Prostate gland (tissue), 2 donors: ENCODE results near the gene IL1RAPL2. TPM values are rescaled to one million over a fixed set of nuclear protein-coding genes. Genes with fewer than 3 reads are reported as not detected.

Experiments used
- DNase-seq: peaks from one replicate; pipeline ENCODE4 v3.0.0-alpha.2; 2019; ENCODE audit warnings: low spot score
- H3K27ac ChIP-seq, 2 donors: fragments of 200-600 bp; sonication (generic); 2 replicates each; pipeline ENCODE4 v1.5.1; 2017 to 2019
- H3K27me3 ChIP-seq: fragments of 200-600 bp; sonication (generic); replicated peaks from 2 replicates; pipeline ENCODE4 v1.5.1; 2019; ENCODE audit not compliant: insufficient read depth
- H3K36me3 ChIP-seq, 2 donors: fragments of 200-600 bp; sonication (generic); 1 replicate in 1 of 2; 2 replicates in 1 of 2; pipeline versions ENCODE4 v1.5.1 to v1.8.1; 2017 to 2019
- H3K4me1 ChIP-seq: fragments of 200-600 bp; sonication (generic); replicated peaks from 2 replicates; pipeline ENCODE4 v1.5.1; 2019
- H3K4me3 ChIP-seq, 2 donors: fragments of 200-600 bp; sonication (generic); 2 replicates each; pipeline ENCODE4 v1.5.1; 2017 to 2019
- H3K9me3 ChIP-seq: fragments of 200-600 bp; sonication (generic); 2 replicates; pipeline ENCODE4 v1.5.1; 2017
- CTCF ChIP-seq, 4 experiments: fragments of 200-600 bp in 2 of 4; fragments of 450-650 bp in 2 of 4; sonication (generic) in 2 of 4; IDR thresholded peaks; 1 replicate in 3 of 4; 2 replicates in 1 of 4; pipeline ENCODE4 v1.5.1; 2016 to 2019; ENCODE audit warnings: antibody characterized with exemption in 4 of 4, mild to moderate bottlenecking in 2 of 4, moderate library complexity in 2 of 4
- POLR2A ChIP-seq: fragments of 450-650 bp; IDR thresholded peaks from one replicate; pipeline ENCODE4 v1.6.1; 2016; ENCODE audit warnings: antibody characterized with exemption, mild to moderate bottlenecking
- POLR2AphosphoS5 ChIP-seq: sonication (generic); formaldehyde crosslinking; IDR thresholded peaks from one replicate; pipeline ENCODE4 v1.6.1; 2017; ENCODE audit warnings: antibody characterized with exemption
- WGBS: methylation state at CpG from one replicate; pipeline ENCODE4 v1.1.5; 2018; 5-methylcytosine and 5-hydroxymethylcytosine counted together
- intact Hi-C: fragments of 100-400 bp; cut with DNase I; formaldehyde crosslinking; loops from one replicate; pipeline ENCODE4 v1.14.2; 2022
- total RNA-seq, 2 donors: library from RNA; depleted of rRNA; stranded (reverse); fragments of >200 nt; gene quantifications; one replicate each; pipeline ENCODE4 v1.1.0, GENCODE V29; 2016

IL1RAPL2 gene
- total RNA-seq, 2 donors from 2014 or later = 0.51 TPM; not detected in 1

- Histone ChIP-seq H3K27me3 (no peaks in the 10 kb centered on the region), H3K27ac (no peak overlapping the region), H3K9me3 (no peaks in the 10 kb centered on the region), H3K36me3 (no peaks in the 10 kb centered on the region), H3K4me3 (no peak overlapping the region), H3K4me1 (no peaks in the 10 kb centered on the region)
- WGBS = 62% methylated on average over 3 of the region's 9 CpGs
- TF ChIP-seq POLR2AphosphoS5 = no peak
- TF ChIP-seq CTCF (IDR thresholded peaks at IDR 0.05) = no peak
- TF ChIP-seq POLR2A = no peak
- DNase-seq = no peak
- intact Hi-C loops = loop anchor here (10.0 kb wide), 1 partner anchor 357 kb away; the partner anchor contains the start of gene IL1RAPL2
These were observed 355.7 kb downstream of the IL1RAPL2 start for GRCh38 chrX:104921584-104922205.

- no peak for TF ChIP-seq POLR2AphosphoS5
- peak; percentile 69 to 84 (median 78) for TF ChIP-seq CTCF (IDR thresholded peaks at IDR 0.05)
- TF ChIP-seq POLR2A = no peak
- Histone ChIP-seq H3K27me3 (no peaks in the 10 kb centered on the region), H3K4me1 (no peaks in the 10 kb centered on the region), H3K4me3 (no peak overlapping the region), H3K36me3 (no peaks in the 10 kb centered on the region), H3K27ac (no peak overlapping the region), H3K9me3 (no peaks in the 10 kb centered on the region)
- DNase-seq = peak; percentile 39
- WGBS = 22% methylated on average over 6 of the region's 7 CpGs
- intact Hi-C loops = loop anchor here (10.0 kb wide), 1 partner anchor 357 kb away; the partner anchor contains the start of gene IL1RAPL2
These were observed 356.2 kb downstream of the IL1RAPL2 start for GRCh38 chrX:104922206-104922621.

GRCh38 chrX:104929324-104929723, 363.3 kb downstream of the IL1RAPL2 start:
- no peaks in the 10 kb centered on the region for H3K36me3 ChIP-seq
- H3K4me3 ChIP-seq = no peak overlapping the region
- H3K9me3 ChIP-seq = no peaks in the 10 kb centered on the region
- no peak overlapping the region for H3K27ac ChIP-seq
- DNase-seq = no peak
- TF ChIP-seq POLR2A = no peak
- TF ChIP-seq POLR2AphosphoS5 = no peak
- TF ChIP-seq CTCF (IDR thresholded peaks at IDR 0.05) = no peak
- H3K27me3 ChIP-seq = no peaks in the 10 kb centered on the region
- intact Hi-C loops = loop anchor here (10.0 kb wide), 1 partner anchor 365 kb away; the partner anchor contains the start of gene IL1RAPL2
- no peaks in the 10 kb centered on the region for H3K4me1 ChIP-seq
- whole genome bisulfite sequencing = 63% methylated on average over 2 of the region's 2 CpGs

GRCh38 chrX:104935581-104935980, 369.6 kb downstream of the IL1RAPL2 start:
- Histone ChIP-seq H3K4me3 (no peak overlapping the region), H3K27ac (no peak overlapping the region), H3K27me3 (no peaks in the 10 kb centered on the region), H3K9me3 (no peaks in the 10 kb centered on the region), H3K4me1 (no peaks in the 10 kb centered on the region), H3K36me3 (no peaks in the 10 kb centered on the region)
- TF ChIP-seq CTCF (IDR thresholded peaks at IDR 0.05) (no peak), POLR2AphosphoS5 (no peak), POLR2A (no peak)
- intact Hi-C loops = no loop called here
- 50% methylated on average over 2 of the region's 2 CpGs for WGBS
- DNase-seq = no peak

GRCh38 chrX:104953251-104953650, 387.3 kb downstream of the IL1RAPL2 start:
- H3K9me3 ChIP-seq = no peaks in the 10 kb centered on the region
- no peaks in the 10 kb centered on the region for H3K4me1 ChIP-seq
- H3K4me3 ChIP-seq = no peak overlapping the region
- TF ChIP-seq POLR2A (no peak), POLR2AphosphoS5 (no peak), CTCF (IDR thresholded peaks at IDR 0.05) (no peak)
- H3K27ac ChIP-seq = no peak overlapping the region
- no peak for DNase-seq
- no peaks in the 10 kb centered on the region for H3K27me3 ChIP-seq
- intact Hi-C loops = no loop called here
- H3K36me3 ChIP-seq = no peaks in the 10 kb centered on the region
